OCI-LY7 (cell line): ENCODE data around the gene PGGHG. TPM values are rescaled to one million over a fixed set of nuclear protein-coding genes. Genes with fewer than 3 reads are reported as not detected.

Source experiments
- BruUV-seq: library from RNA; stranded (reverse); fragments of 400-500 nt; replicated peaks from 2 replicates; lab custom pipeline; 2021; lab: Mats Ljungman, UMichigan
- CTCF ChIA-PET: fragments of 300-600 bp; sonication (Branson Sonifier 250); formaldehyde crosslinking; loops from one replicate; lab custom pipeline; 2022; ENCODE audit warnings: antibody characterized with exemption; ENCODE audit not compliant: unreplicated experiment; lab: Charles Lee
- POLR2A ChIA-PET: fragments of 300-600 bp; sonication (Branson Sonifier 250); formaldehyde crosslinking; loops from one replicate; lab custom pipeline; 2022; ENCODE audit warnings: antibody characterized with exemption; lab: Charles Lee
- DNase-seq: peaks from one replicate; pipeline ENCODE4 v3.0.0-alpha.2; 2015; ENCODE audit warnings: low spot score
- H2AFZ ChIP-seq: fragments of 200-600 bp; sonication (generic), shearing (Covaris generic); 2 replicates; pipeline ENCODE4 v1.6.1; 2014; ENCODE audit warnings: mild to moderate bottlenecking, antibody characterized with exemption, low read length, moderate library complexity
- H3K27ac ChIP-seq: fragments of 200-600 bp; sonication (generic); 2 replicates; pipeline ENCODE4 v1.5.1; 2014; ENCODE audit warnings: mixed run types, low read depth, mild to moderate bottlenecking, moderate library complexity, low read length, inconsistent platforms; ENCODE audit not compliant: poor library complexity, severe bottlenecking
- H3K36me3 ChIP-seq: fragments of 200-600 bp; sonication (generic); 2 replicates; pipeline ENCODE4 v1.6.1; 2014; ENCODE audit warnings: mild to moderate bottlenecking, antibody characterized with exemption, low read length, moderate library complexity, mixed read lengths; ENCODE audit not compliant: insufficient read depth
- H3K4me1 ChIP-seq: fragments of 200-600 bp; sonication (generic); 2 replicates; pipeline ENCODE4 v1.5.1; 2014; ENCODE audit warnings: mild to moderate bottlenecking, low read length; ENCODE audit not compliant: insufficient read depth, poor library complexity, severe bottlenecking
- H3K4me2 ChIP-seq: fragments of 200-600 bp; sonication (generic); 2 replicates; pipeline ENCODE4 v1.6.1; 2014; ENCODE audit warnings: mild to moderate bottlenecking, low read length
- H3K4me3 ChIP-seq: fragments of 200-600 bp; sonication (generic); 2 replicates; pipeline ENCODE4 v1.5.1; 2014; ENCODE audit warnings: mild to moderate bottlenecking, low read depth, low read length; ENCODE audit not compliant: poor library complexity, severe bottlenecking
- H3K79me2 ChIP-seq: fragments of 200-600 bp; sonication (generic); 2 replicates; pipeline ENCODE4 v1.6.1; 2016; ENCODE audit warnings: low read depth, mild to moderate bottlenecking, low read length, moderate library complexity, mixed read lengths; ENCODE audit not compliant: insufficient read depth
- H3K9me2 ChIP-seq: fragments of 200-600 bp; sonication (generic); 2 replicates; pipeline ENCODE4 v1.6.1; 2016; ENCODE audit warnings: mild to moderate bottlenecking, low read length, mixed read lengths; ENCODE audit not compliant: insufficient read depth
- H3K9me3 ChIP-seq: fragments of 200-600 bp; sonication (generic); 2 replicates; pipeline ENCODE4 v1.6.1; 2014; ENCODE audit warnings: mild to moderate bottlenecking, mixed run types, low read length, mixed read lengths
- H4K20me1 ChIP-seq: fragments of 200-600 bp; sonication (generic); 2 replicates; pipeline ENCODE4 v1.6.1; 2014; ENCODE audit warnings: mild to moderate bottlenecking, antibody characterized with exemption, low read length, moderate library complexity, mixed read lengths; ENCODE audit not compliant: insufficient read depth
- CTCF ChIP-seq: fragments of 200-600 bp; sonication (generic); conservative IDR thresholded peaks from 2 replicates; pipeline ENCODE4 v1.5.1; 2014; ENCODE audit warnings: mild to moderate bottlenecking, antibody characterized with exemption, low read length, moderate library complexity, mixed read lengths
- EZH2phosphoT487 ChIP-seq: fragments of 200-600 bp; sonication (generic); IDR thresholded peaks from 2 replicates; pipeline ENCODE4 v1.6.1; 2018; ENCODE audit warnings: low read depth, borderline replicate concordance, mild to moderate bottlenecking, mixed run types, antibody characterized with exemption, low read length, moderate library complexity, mixed read lengths
- intact Hi-C: fragments of 100-400 bp; cut with micrococcal nuclease; formaldehyde crosslinking; loops from one replicate; pipeline ENCODE4 v1.10.0; 2022; ENCODE audit not compliant: unreplicated experiment
- total RNA-seq, 2 experiments: library from RNA; depleted of rRNA in 1 of 2; stranded (reverse); fragments of >200 nt in 1 of 2; shearing (Covaris generic) in 1 of 2; gene quantifications; 2 replicates each; pipeline ENCODE4 v1.2.3, GENCODE V29; 2014 to 2022

The PGGHG gene
- total RNA-seq, 2 experiments from 2014 or later: 0.93 to 6.3 TPM

- TF ChIP-seq CTCF: no peak
- TF ChIP-seq EZH2phosphoT487: no peak
- H3K4me1 ChIP-seq: no peaks in the 10 kb centered on the region
- no peak overlapping the region for H3K4me3 ChIP-seq
- H3K4me2 ChIP-seq: no peak overlapping the region
- no peaks in the 10 kb centered on the region for H4K20me1 ChIP-seq
- H3K79me2 ChIP-seq: no peaks in the 10 kb centered on the region
- no peak overlapping the region for H3K27ac ChIP-seq
- BruUV-seq: no TSS peak
- no peak for DNase-seq
- H3K9me2 ChIP-seq: no peaks in the 10 kb centered on the region
- ChIA-PET POLR2A (interaction anchor here (0.7 kb wide), 1 partner anchor 17 kb away, joined by 3 read pairs; no protein-coding TSS in a partner anchor), CTCF (no interaction called here)
- intact Hi-C loops: no loop called here
- no peaks in the 10 kb centered on the region for H3K36me3 ChIP-seq
- no peak overlapping the region for H2AFZ ChIP-seq
- no peaks in the 10 kb centered on the region for H3K9me3 ChIP-seq
Measured at GRCh38 chr11:295351-296170, 6.6 kb downstream of the PGGHG start.

GRCh38 chr11:296171-297050 lies 7.5 kb downstream of the PGGHG start:
- no peaks in the 10 kb centered on the region for H3K4me1 ChIP-seq
- no peak for DNase-seq
- BruUV-seq: no TSS peak
- H2AFZ ChIP-seq: no peak overlapping the region
- no peaks in the 10 kb centered on the region for H3K79me2 ChIP-seq
- H3K36me3 ChIP-seq: no peaks in the 10 kb centered on the region
- H3K27ac ChIP-seq: no peak overlapping the region
- no peak overlapping the region for H3K4me2 ChIP-seq
- H3K9me3 ChIP-seq: no peaks in the 10 kb centered on the region
- TF ChIP-seq CTCF (no peak), EZH2phosphoT487 (no peak)
- H3K9me2 ChIP-seq: no peaks in the 10 kb centered on the region
- no peak overlapping the region for H3K4me3 ChIP-seq
- intact Hi-C loops: no loop called here
- ChIA-PET POLR2A (no interaction called here), CTCF (no interaction called here)
- no peaks in the 10 kb centered on the region for H4K20me1 ChIP-seq
